GM23338 (cell line): ENCODE measurements around the gene CAMTA1. TPM values are rescaled to one million over a fixed set of nuclear protein-coding genes. Genes with fewer than 3 reads are reported as not detected.
A peak's percentile ranks its signal among the peaks of the same experiment; 100 is the strongest.

Source experiments
- ATAC-seq: fragments of 200-7000 bp; cut with Tn5 transposase; 3 replicates; pipeline ENCODE4 v1.9.1; 2020
- DNase-seq: peaks from one replicate; pipeline ENCODE4 v3.0.0-alpha.2; 2015; ENCODE audit warnings: low spot score
- H2AFZ ChIP-seq: fragments of 200-600 bp; sonication (generic); 2 replicates; pipeline ENCODE4 v1.8.0; 2016; ENCODE audit warnings: antibody characterized with exemption, mild to moderate bottlenecking, moderate library complexity
- H3F3A ChIP-seq: fragments of 200-600 bp; sonication (generic); replicated peaks from 2 replicates; pipeline ENCODE4 v1.8.0; 2017; ENCODE audit warnings: antibody characterized with exemption, mixed run types, low read depth
- H3K27ac ChIP-seq: fragments of 200-600 bp; sonication (generic); 2 replicates; pipeline ENCODE4 v1.6.1; 2016; ENCODE audit warnings: low read depth
- H3K27me3 ChIP-seq: fragments of 200-600 bp; sonication (generic); 2 replicates; pipeline ENCODE4 v1.8.0; 2016; ENCODE audit warnings: mild to moderate bottlenecking, mixed run types, moderate library complexity; ENCODE audit not compliant: insufficient read depth
- H3K36me3 ChIP-seq: fragments of 200-600 bp; sonication (generic); 2 replicates; pipeline ENCODE4 v1.8.0; 2016; ENCODE audit warnings: mild to moderate bottlenecking; ENCODE audit not compliant: insufficient read depth
- H3K4me1 ChIP-seq: fragments of 200-600 bp; sonication (generic); 2 replicates; pipeline ENCODE4 v1.8.0; 2016; ENCODE audit warnings: mild to moderate bottlenecking, moderate library complexity; ENCODE audit not compliant: insufficient read depth
- H3K4me2 ChIP-seq: fragments of 200-600 bp; sonication (generic); 2 replicates; pipeline ENCODE4 v1.7.1; 2017; ENCODE audit warnings: mixed run types
- H3K4me3 ChIP-seq: fragments of 200-600 bp; sonication (generic); 2 replicates; pipeline ENCODE4 v1.6.1; 2016; ENCODE audit warnings: mixed run types
- H3K79me2 ChIP-seq: fragments of 200-600 bp; sonication (generic); replicated peaks from 2 replicates; pipeline ENCODE4 v1.8.0; 2017; ENCODE audit warnings: mild to moderate bottlenecking; ENCODE audit not compliant: insufficient read depth
- H3K9me2 ChIP-seq: fragments of 200-600 bp; sonication (generic); 2 replicates; pipeline ENCODE4 v1.8.0; 2017; ENCODE audit not compliant: insufficient read depth
- H4K20me1 ChIP-seq: fragments of 200-600 bp; sonication (generic); replicated peaks from 2 replicates; pipeline ENCODE4 v1.8.0; 2017; ENCODE audit warnings: mild to moderate bottlenecking; ENCODE audit not compliant: insufficient read depth
- H3K27ac Mint-ChIP-seq: 2 replicates; pipeline ENCODE4 v1.8.0; 2020; ENCODE audit warnings: inconsistent platforms, mild to moderate bottlenecking, moderate library complexity, mixed read lengths
- H3K27me3 Mint-ChIP-seq: 3 replicates; pipeline ENCODE4 v1.8.0; 2022; ENCODE audit warnings: low read depth, mild to moderate bottlenecking, moderate library complexity, mixed read lengths, inconsistent platforms; ENCODE audit not compliant: insufficient read depth, poor library complexity
- H3K36me3 Mint-ChIP-seq: 3 replicates; pipeline ENCODE4 v1.8.0; 2021; ENCODE audit warnings: low read depth, mild to moderate bottlenecking, inconsistent platforms, moderate library complexity, mixed read lengths
- H3K4me1 Mint-ChIP-seq: 3 replicates; pipeline ENCODE4 v1.8.0; 2020; ENCODE audit warnings: mild to moderate bottlenecking, inconsistent platforms, mixed read lengths
- H3K4me3 Mint-ChIP-seq: 3 replicates; pipeline ENCODE4 v1.8.0; 2021; ENCODE audit warnings: moderate library complexity, mild to moderate bottlenecking, inconsistent platforms, mixed read lengths
- H3K9me3 Mint-ChIP-seq: 3 replicates; pipeline ENCODE4 v1.8.0; 2020; ENCODE audit warnings: moderate library complexity, mild to moderate bottlenecking, inconsistent platforms, mixed read lengths
- EZH2 ChIP-seq: fragments of 200-600 bp; sonication (generic); IDR thresholded peaks from one replicate; pipeline ENCODE4 v1.8.0; 2017; ENCODE audit warnings: antibody characterized with exemption, mild to moderate bottlenecking, low read depth; ENCODE audit not compliant: unreplicated experiment
- ZNF462 ChIP-seq: fragments of 250-450 bp; sonication (Bioruptor Pico); IDR thresholded peaks from 2 replicates; pipeline ENCODE4 v1.5.0; 2020; ENCODE audit warnings: mild to moderate bottlenecking, moderate library complexity
- polyA plus RNA-seq: library from polyadenylated mRNA; unstranded; fragments of >200 nt; fragmentation: Nextera tagmentation; extraction: Ambion mirVana; gene quantifications from 2 replicates; pipeline ENCODE4 v1.2.1, GENCODE V29; 2016
- total RNA-seq: library from RNA; depleted of rRNA; stranded (reverse); fragments of >200 nt; shearing (Covaris generic); gene quantifications from 2 replicates; pipeline ENCODE4 v1.2.3, GENCODE V29; 2014
- TF ChIP-seq, protein P1 (sequence below), 2 experiments: fragments of 200-600 bp in 1 of 2; sonication (generic) in 1 of 2; conservative IDR thresholded peaks; 2 replicates each; pipeline versions ENCODE4 v1.5.1 to v1.6.1; 2016 to 2017; ENCODE audit warnings: antibody characterized with exemption in 2 of 2, low read depth in 2 of 2, mild to moderate bottlenecking in 2 of 2, moderate library complexity in 1 of 2
- TF ChIP-seq, protein P2 (sequence below): IDR thresholded peaks from one replicate; pipeline ENCODE4 v1.6.1; 2018; ENCODE audit warnings: antibody characterized with exemption; ENCODE audit not compliant: unreplicated experiment
- TF ChIP-seq, protein P3 (sequence below): IDR thresholded peaks from 2 replicates; pipeline ENCODE4 v1.6.1; 2016; ENCODE audit warnings: antibody characterized with exemption

The CAMTA1 gene
- total and polyA plus RNA-seq, 2 experiments from 2014 or later, result 115 to 519 TPM

DNA sequence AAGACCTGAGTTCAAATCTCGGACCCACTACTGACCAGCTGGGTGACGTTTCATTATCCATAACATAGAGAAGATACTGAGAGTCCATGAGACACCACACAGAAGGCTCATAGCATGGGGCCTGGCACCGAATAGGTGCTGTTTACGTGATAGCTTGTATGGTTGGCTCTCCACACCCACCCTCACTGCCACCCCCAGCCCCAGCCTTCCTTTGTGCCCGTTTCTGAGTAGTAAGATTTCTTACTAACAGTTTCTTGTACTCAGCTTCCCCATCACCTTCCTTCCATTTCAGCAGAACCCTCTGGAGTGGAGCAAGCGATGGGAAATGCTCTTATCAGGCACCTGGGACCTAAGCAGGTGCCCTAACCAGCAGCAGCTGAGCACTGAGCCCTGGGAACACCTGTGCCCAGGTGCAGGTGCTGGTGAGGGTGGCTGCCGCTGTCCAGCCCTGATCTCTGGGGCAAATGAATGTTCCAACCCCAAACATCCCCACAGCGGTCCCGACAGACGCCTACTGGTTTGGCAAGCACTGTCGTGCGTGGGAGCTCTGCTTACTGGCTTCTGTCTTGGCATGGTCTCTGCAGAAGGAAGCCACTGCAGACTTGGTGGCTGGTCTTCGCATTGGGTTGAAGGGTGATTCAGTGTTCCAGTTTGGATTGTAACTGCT, 225.4 kb downstream of the CAMTA1 start:
- no peaks in the 10 kb centered on the region for H3K9me3 Mint-ChIP-seq
- H3K4me3 ChIP-seq, result no peak overlapping the region
- TF ChIP-seq EZH2, result no peak
- TF ChIP-seq, protein P1, sequence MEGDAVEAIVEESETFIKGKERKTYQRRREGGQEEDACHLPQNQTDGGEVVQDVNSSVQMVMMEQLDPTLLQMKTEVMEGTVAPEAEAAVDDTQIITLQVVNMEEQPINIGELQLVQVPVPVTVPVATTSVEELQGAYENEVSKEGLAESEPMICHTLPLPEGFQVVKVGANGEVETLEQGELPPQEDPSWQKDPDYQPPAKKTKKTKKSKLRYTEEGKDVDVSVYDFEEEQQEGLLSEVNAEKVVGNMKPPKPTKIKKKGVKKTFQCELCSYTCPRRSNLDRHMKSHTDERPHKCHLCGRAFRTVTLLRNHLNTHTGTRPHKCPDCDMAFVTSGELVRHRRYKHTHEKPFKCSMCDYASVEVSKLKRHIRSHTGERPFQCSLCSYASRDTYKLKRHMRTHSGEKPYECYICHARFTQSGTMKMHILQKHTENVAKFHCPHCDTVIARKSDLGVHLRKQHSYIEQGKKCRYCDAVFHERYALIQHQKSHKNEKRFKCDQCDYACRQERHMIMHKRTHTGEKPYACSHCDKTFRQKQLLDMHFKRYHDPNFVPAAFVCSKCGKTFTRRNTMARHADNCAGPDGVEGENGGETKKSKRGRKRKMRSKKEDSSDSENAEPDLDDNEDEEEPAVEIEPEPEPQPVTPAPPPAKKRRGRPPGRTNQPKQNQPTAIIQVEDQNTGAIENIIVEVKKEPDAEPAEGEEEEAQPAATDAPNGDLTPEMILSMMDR (conservative IDR thresholded peaks at IDR 0.05; ENCODE audit: low read depth in 2 of 2), result no peak
- TF ChIP-seq, protein P2, sequence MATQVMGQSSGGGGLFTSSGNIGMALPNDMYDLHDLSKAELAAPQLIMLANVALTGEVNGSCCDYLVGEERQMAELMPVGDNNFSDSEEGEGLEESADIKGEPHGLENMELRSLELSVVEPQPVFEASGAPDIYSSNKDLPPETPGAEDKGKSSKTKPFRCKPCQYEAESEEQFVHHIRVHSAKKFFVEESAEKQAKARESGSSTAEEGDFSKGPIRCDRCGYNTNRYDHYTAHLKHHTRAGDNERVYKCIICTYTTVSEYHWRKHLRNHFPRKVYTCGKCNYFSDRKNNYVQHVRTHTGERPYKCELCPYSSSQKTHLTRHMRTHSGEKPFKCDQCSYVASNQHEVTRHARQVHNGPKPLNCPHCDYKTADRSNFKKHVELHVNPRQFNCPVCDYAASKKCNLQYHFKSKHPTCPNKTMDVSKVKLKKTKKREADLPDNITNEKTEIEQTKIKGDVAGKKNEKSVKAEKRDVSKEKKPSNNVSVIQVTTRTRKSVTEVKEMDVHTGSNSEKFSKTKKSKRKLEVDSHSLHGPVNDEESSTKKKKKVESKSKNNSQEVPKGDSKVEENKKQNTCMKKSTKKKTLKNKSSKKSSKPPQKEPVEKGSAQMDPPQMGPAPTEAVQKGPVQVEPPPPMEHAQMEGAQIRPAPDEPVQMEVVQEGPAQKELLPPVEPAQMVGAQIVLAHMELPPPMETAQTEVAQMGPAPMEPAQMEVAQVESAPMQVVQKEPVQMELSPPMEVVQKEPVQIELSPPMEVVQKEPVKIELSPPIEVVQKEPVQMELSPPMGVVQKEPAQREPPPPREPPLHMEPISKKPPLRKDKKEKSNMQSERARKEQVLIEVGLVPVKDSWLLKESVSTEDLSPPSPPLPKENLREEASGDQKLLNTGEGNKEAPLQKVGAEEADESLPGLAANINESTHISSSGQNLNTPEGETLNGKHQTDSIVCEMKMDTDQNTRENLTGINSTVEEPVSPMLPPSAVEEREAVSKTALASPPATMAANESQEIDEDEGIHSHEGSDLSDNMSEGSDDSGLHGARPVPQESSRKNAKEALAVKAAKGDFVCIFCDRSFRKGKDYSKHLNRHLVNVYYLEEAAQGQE, result peak; percentile 46
- TF ChIP-seq ZNF462 (CRISPR knock-in tag), result no peak
- TF ChIP-seq, protein P3, sequence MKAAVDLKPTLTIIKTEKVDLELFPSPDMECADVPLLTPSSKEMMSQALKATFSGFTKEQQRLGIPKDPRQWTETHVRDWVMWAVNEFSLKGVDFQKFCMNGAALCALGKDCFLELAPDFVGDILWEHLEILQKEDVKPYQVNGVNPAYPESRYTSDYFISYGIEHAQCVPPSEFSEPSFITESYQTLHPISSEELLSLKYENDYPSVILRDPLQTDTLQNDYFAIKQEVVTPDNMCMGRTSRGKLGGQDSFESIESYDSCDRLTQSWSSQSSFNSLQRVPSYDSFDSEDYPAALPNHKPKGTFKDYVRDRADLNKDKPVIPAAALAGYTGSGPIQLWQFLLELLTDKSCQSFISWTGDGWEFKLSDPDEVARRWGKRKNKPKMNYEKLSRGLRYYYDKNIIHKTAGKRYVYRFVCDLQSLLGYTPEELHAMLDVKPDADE, result no peak
- no peak overlapping the region for H3K4me3 Mint-ChIP-seq
- no peaks in the 10 kb centered on the region for H4K20me1 ChIP-seq
- H3K36me3 Mint-ChIP-seq, result no peaks in the 10 kb centered on the region; the same call in 2 of the 3 replicates
- no peak for DNase-seq
- no peaks in the 10 kb centered on the region for H3K27me3 ChIP-seq
- H3K79me2 ChIP-seq, result no peaks in the 10 kb centered on the region
- no peak overlapping the region for H2AFZ ChIP-seq
- H3K36me3 ChIP-seq, result no peaks in the 10 kb centered on the region
- no peak overlapping the region for H3K27ac Mint-ChIP-seq
- no peaks in the 10 kb centered on the region for H3K9me2 ChIP-seq
- no peaks in the 10 kb centered on the region for H3F3A ChIP-seq
- peaks cover 4% of the 10 kb centered on the region for H3K27me3 Mint-ChIP-seq
- ATAC-seq, result no peak
- H3K27ac ChIP-seq, result no peak overlapping the region
- no peak overlapping the region for H3K4me2 ChIP-seq
- no peaks in the 10 kb centered on the region for H3K4me1 ChIP-seq
- H3K4me1 Mint-ChIP-seq, result 0 out of 3 replicates have a peak, but pooled peaks cover 2% of the 10 kb centered on the region
